MM.1S (cell line): ENCODE data around the gene ANKRD13B.

Experiments used
- CTCF ChIP-seq: fragments of 300-600 bp; sonication (generic); IDR thresholded peaks from 2 replicates; pipeline ENCODE4 v1.5.1; 2016; ENCODE audit warnings: antibody characterized with exemption, low read length, mixed read lengths
- EZH2phosphoT487 ChIP-seq: fragments of 300-600 bp; sonication (generic); IDR thresholded peaks from 2 replicates; pipeline ENCODE4 v1.6.1; 2018; ENCODE audit warnings: antibody characterized with exemption, low read length

DNA sequence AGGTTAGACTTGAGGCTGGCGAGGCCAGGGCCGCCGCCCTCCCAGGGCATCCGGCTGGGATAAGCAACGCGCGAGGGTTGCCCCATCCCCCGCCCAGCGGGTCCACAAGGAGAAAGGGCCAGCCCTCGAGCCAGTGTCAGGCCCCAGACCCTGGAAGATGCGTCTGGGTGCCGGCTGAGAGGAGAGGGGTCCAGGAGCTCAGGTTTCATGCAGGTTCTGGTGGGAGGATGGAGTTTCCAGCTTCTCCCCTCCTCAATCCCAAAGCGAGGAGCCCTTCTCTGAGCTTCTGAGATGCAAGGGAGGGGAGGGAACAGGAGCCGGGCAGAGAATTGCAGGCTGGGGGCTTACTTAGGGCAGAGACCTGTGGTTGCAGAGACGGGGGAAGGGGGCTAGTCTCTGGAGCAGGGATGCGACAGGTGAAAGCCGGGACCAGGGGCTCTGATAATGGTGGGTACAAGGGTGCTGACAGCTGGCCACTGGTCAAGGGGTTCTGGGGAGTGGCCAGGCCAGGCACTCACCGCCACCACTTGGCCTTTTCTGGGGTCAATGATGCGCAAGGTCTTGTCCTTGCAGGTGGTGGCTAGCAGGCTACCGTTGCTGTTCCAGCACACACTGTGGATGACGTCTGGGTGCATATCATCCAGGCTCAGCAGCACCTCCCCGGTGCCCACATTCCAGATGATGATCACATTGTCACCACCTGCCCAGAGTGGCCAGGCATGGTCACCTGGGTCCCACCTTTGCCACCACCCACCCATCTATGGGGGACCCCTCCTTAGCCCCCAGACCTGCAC is 25.5 kb downstream of the ANKRD13B start:
- TF ChIP-seq EZH2phosphoT487 (no peak), CTCF (no peak)
